Common myeloid progenitor, CD34-positive (primary cell): ENCODE data around the gene SGCE.
A peak's percentile ranks its signal among the peaks of the same experiment; 100 is the strongest.

Experiments used
- CTCF ChIA-PET: fragments of 350-600 bp; sonication (Branson Sonifier 250); formaldehyde crosslinking; loops from one replicate; lab custom pipeline; 2021; ENCODE audit warnings: antibody characterized with exemption; lab: Charles Lee
- POLR2A ChIA-PET: fragments of 350-600 bp; sonication (Branson Sonifier 250); formaldehyde crosslinking; loops from one replicate; lab custom pipeline; 2021; ENCODE audit warnings: antibody characterized with exemption; lab: Charles Lee
- DNase-seq, 3 donors: peaks; one replicate each; pipeline versions ENCODE4 v3.0.0 to v3.0.0-alpha.2; 2013
- H3K27ac ChIP-seq, 2 experiments: 1 replicate in 1 of 2; 2 replicates in 1 of 2; pipeline ENCODE4 v1.7.0; 2013; ENCODE audit warnings: inconsistent platforms in 2 of 2, low read length in 2 of 2, mild to moderate bottlenecking in 2 of 2, low read depth in 1 of 2, moderate library complexity in 1 of 2; ENCODE audit not compliant: severe bottlenecking in 2 of 2, insufficient read depth in 1 of 2, poor library complexity in 1 of 2
- H3K27me3 ChIP-seq, 5 experiments: replicated peaks in 2 of 5; 1 replicate in 3 of 5; 2 replicates in 2 of 5; pipeline versions ENCODE4 v1.6.1 to v1.7.0; 2013; ENCODE audit warnings: low read length in 4 of 5, mild to moderate bottlenecking in 2 of 5, moderate library complexity in 2 of 5, inconsistent platforms in 1 of 5; ENCODE audit not compliant: insufficient read depth in 5 of 5, control insufficient read depth in 4 of 5
- H3K36me3 ChIP-seq, 4 experiments: 1 replicate in 2 of 4; 2 replicates in 2 of 4; pipeline versions ENCODE4 v1.6.1 to v1.7.0; 2013; ENCODE audit warnings: low read length in 3 of 4, control low read depth in 1 of 4, mild to moderate bottlenecking in 1 of 4; ENCODE audit not compliant: control insufficient read depth in 4 of 4, insufficient read depth in 4 of 4
- H3K4me1 ChIP-seq, 4 experiments: 1 replicate in 3 of 4; 2 replicates in 1 of 4; pipeline versions ENCODE4 v1.6.1 to v1.7.1; 2013; ENCODE audit warnings: low read length in 3 of 4, mild to moderate bottlenecking in 3 of 4, control low read depth in 1 of 4, inconsistent platforms in 1 of 4, moderate library complexity in 1 of 4; ENCODE audit not compliant: control insufficient read depth in 4 of 4, insufficient read depth in 4 of 4; ENCODE audit errors: control extremely low read depth in 1 of 4
- H3K4me3 ChIP-seq, 7 experiments: 1 replicate in 4 of 7; 2 replicates in 3 of 7; pipeline versions ENCODE4 v1.5.1 to v1.7.0; 2013; ENCODE audit warnings: mild to moderate bottlenecking in 7 of 7, low read length in 6 of 7, moderate library complexity in 6 of 7, inconsistent platforms in 2 of 7, low read depth in 2 of 7, control low read depth in 1 of 7; ENCODE audit not compliant: insufficient read depth in 4 of 7, control insufficient read depth in 1 of 7; ENCODE audit errors: extremely low read depth in 1 of 7
- H3K9me3 ChIP-seq, 5 experiments: 1 replicate in 4 of 5; 2 replicates in 1 of 5; pipeline versions ENCODE4 v1.6.1 to v1.7.1; 2013; ENCODE audit warnings: low read length in 4 of 5, mild to moderate bottlenecking in 2 of 5, inconsistent platforms in 1 of 5, low read depth in 1 of 5, moderate library complexity in 1 of 5; ENCODE audit not compliant: control insufficient read depth in 4 of 5, insufficient read depth in 2 of 5; ENCODE audit errors: control extremely low read depth in 1 of 5
- WGBS: methylation state at CpG from one replicate; pipeline ENCODE4 v1.1.5; 2013; ENCODE audit not compliant: insufficient coverage; 5-methylcytosine and 5-hydroxymethylcytosine counted together

The SGCE gene

DNA sequence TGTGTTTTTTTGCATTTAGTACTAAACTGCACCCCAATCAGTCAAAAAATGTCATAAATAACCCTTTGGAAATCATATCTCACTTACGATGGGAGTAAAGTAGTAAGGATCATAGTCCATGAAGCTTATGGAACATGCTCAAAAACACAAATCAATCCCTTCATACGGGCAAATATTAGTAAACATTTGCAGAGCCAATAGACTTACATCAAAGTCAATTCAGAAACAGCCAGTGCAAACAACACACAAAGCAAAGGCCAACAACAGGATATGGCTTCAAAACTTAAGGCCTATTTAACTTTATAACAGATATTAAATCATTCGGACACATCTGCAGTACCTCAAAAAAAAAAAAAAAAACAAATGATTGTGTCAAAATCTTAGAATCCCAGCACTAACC, 32.1 kb downstream of the SGCE start:
- no peak for DNase-seq
- no peaks in the 10 kb centered on the region for H3K36me3 ChIP-seq
- no peaks in the 10 kb centered on the region for H3K27me3 ChIP-seq
- ChIA-PET POLR2A (no interaction called here), CTCF (no interaction called here)
- no peaks in the 10 kb centered on the region for H3K9me3 ChIP-seq
- no peak overlapping the region for H3K27ac ChIP-seq
- WGBS, result no CpG with 5 or more reads among the region's 3 CpGs
- peaks cover 0 to 8% (median under 1%) of the 10 kb centered on the region in 4 experiments for H3K4me1 ChIP-seq
- no peak overlapping the region for H3K4me3 ChIP-seq

DNA sequence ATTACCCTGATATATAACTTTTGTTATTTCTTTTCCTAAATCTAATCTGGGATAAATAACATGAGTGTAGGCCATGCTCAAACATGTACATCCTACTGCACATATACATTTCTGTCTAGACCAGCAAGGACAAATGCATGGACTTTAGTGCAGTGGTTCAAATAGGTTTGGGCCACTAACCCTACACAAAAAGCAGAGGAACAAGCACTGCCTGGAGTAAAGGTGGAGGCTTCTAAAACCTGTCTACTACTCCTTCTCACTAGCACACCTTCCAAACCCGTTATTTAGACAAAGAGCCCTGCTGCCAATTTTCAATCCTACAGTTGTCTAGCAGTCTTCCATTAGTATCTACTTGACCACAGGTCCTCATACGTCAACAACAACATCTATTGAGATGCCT, 34.8 kb downstream of the SGCE start:
- Histone ChIP-seq H3K27ac (no peak overlapping the region), H3K4me3 (no peak overlapping the region), H3K9me3 (no peaks in the 10 kb centered on the region), H3K36me3 (no peaks in the 10 kb centered on the region), H3K27me3 (no peaks in the 10 kb centered on the region), H3K4me1 (peaks cover 0 to 8% (median under 1%) of the 10 kb centered on the region in 4 experiments)
- CTCF ChIA-PET, result no interaction called here
- DNase-seq, result no peak
- 100% methylated on average over 1 of the region's 2 CpGs for WGBS
- POLR2A ChIA-PET, result no interaction called here

DNA sequence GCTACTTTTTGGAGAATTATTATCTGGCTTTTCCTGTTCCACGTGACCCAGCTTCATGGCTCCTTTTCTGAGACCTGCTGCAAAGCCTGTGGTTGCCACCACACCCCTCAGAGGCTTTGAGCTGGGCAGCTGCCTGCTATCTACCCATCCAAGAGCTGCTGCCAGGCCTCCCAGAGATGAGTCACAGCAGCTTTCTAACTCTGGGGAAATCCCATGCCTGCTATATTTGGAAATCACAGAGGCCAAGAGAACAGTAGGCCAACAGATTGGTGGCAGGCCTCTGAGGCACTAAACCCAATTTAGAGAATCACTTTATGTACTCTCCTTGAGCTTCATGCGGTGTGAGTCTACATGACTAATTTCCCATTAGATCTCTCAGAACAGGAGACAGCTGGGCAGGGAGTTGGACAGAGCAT, 35.2 kb downstream of the SGCE start:
- DNase-seq, result peak; percentile 31 to 90 (median 88)
- no peak overlapping the region for H3K27ac ChIP-seq
- POLR2A ChIA-PET, result no interaction called here
- no peaks in the 10 kb centered on the region for H3K27me3 ChIP-seq
- no peaks in the 10 kb centered on the region for H3K9me3 ChIP-seq
- 0% methylated on average over 1 of the region's 2 CpGs for WGBS
- peaks cover 0 to 8% (median under 1%) of the 10 kb centered on the region in 4 experiments for H3K4me1 ChIP-seq
- CTCF ChIA-PET, result interaction anchor here (1.4 kb wide), 1 partner anchor 171 kb away, joined by 3 read pairs; no protein-coding TSS in a partner anchor
- H3K36me3 ChIP-seq, result no peaks in the 10 kb centered on the region
- no peak overlapping the region for H3K4me3 ChIP-seq

DNA sequence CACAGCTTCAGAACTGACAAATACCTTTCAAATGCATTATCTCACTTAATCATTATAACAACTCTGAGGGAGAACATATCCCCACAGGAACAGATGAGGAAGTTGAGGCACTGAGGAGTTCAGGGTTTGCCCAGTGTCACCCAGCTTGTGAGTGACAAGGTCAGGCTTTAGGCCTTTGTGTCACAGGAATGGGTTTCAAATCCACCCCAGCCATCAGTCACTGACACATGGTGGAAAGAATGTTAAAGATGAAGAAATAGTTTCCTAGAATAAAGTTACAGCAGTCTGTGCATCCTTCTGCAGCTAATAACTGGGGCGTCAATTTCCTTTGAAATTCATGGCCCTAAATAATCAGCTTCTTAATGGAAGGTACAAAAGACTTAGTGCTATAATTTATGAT, 37.8 kb downstream of the SGCE start:
- H3K27ac ChIP-seq, result no peak overlapping the region
- ChIA-PET POLR2A (no interaction called here), CTCF (no interaction called here)
- DNase-seq, result no peak
- no peaks in the 10 kb centered on the region for H3K27me3 ChIP-seq
- no peaks in the 10 kb centered on the region for H3K9me3 ChIP-seq
- peaks cover 0 to 8% (median under 1%) of the 10 kb centered on the region in 4 experiments for H3K4me1 ChIP-seq
- H3K4me3 ChIP-seq, result no peak overlapping the region
- H3K36me3 ChIP-seq, result no peaks in the 10 kb centered on the region
- WGBS, result 100% methylated on average over 1 of the region's 1 CpG

DNA sequence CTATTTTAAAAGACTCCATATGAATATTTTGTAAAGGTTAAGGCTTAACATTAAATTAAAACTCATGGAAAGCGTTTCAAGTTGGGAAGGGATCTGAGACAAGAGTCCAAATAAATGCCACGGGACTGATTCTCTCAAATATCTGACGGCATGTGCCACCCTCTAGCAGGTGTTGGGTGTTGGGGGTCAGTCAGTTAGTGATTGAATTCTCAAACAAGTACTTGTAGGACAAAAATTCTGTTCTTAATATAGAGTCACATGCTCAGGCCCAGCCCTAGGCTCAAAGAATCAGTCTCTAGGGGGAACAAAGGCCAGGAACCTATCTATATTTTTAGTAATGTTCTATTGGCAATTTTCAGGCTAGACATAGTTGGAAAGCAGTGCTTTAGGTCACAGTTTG, 39.1 kb downstream of the SGCE start:
- POLR2A ChIA-PET, result no interaction called here
- WGBS, result 95% methylated on average over 2 of the region's 3 CpGs

DNA sequence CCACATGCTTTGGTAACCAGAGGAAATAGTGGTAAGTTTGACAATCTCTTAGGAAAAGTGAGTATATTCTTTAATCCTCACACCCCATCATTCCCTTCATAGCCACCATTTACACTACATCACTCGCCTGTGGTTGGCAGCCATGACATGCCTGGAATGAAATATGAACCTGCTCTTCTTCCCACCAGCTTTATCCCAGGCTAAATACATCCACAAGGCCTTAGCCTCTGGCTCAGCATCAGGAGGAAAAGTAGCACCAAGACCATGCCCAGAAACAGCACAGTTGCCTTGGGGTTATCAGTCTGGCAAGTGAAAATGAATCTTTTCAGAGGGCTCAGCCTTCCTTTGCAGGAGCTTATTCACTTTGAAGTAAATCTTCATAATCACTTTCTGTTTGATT, 40.3 kb downstream of the SGCE start:
- Histone ChIP-seq H3K27ac (no peak overlapping the region), H3K4me3 (no peak overlapping the region), H3K36me3 (no peaks in the 10 kb centered on the region), H3K4me1 (peaks cover 0 to 3% (median under 1%) of the 10 kb centered on the region in 4 experiments), H3K9me3 (no peaks in the 10 kb centered on the region), H3K27me3 (peaks cover 0 to 2% (median 0%) of the 10 kb centered on the region in 5 experiments)
- POLR2A ChIA-PET, result no interaction called here
- 100% methylated on average over 1 of the region's 1 CpG for WGBS
- CTCF ChIA-PET, result no interaction called here
- DNase-seq, result no peak

More for the DNA sequence above, 39.1 kb downstream of the SGCE start:
- Histone ChIP-seq H3K4me3 (no peak overlapping the region), H3K4me1 (peaks cover 0 to 8% (median under 1%) of the 10 kb centered on the region in 4 experiments), H3K27me3 (peaks cover 0 to 2% (median 0%) of the 10 kb centered on the region in 5 experiments), H3K36me3 (no peaks in the 10 kb centered on the region), H3K9me3 (no peaks in the 10 kb centered on the region), H3K27ac (no peak overlapping the region)
- CTCF ChIA-PET, result no interaction called here
- no peak for DNase-seq

DNA sequence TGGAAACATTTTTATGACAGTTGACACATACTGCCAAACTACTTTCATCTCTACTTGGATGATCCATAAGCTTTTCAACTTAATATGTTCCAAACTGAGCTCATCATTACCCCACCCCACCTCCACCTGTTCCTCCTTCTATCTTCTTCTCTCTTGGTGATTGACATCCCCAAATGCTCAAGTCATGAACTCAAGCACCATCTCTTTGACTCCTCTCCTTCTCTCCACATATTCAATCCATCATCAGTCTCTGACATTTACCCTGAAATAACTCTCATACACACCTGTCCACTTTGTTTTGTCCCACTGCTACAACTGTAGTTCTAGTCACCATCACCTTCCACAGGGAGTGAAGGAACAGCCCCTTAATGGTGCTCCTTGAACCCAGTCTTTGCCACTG, 43.3 kb downstream of the SGCE start:
- H3K36me3 ChIP-seq, result no peaks in the 10 kb centered on the region
- ChIA-PET POLR2A (no interaction called here), CTCF (no interaction called here)
- no peaks in the 10 kb centered on the region for H3K9me3 ChIP-seq
- H3K4me1 ChIP-seq, result no peaks in the 10 kb centered on the region
- H3K27ac ChIP-seq, result no peak overlapping the region
- DNase-seq, result no peak
- peaks cover 0 to 2% (median 0%) of the 10 kb centered on the region in 5 experiments for H3K27me3 ChIP-seq
- H3K4me3 ChIP-seq, result no peak overlapping the region
